Left cardiac atrium (tissue), 4 donors: Measurements from ENCODE around the gene CEP162. TPM values are rescaled to one million over a fixed set of nuclear protein-coding genes. Genes with fewer than 3 reads are reported as not detected.
A peak's percentile ranks its signal among the peaks of the same experiment; 100 is the strongest.
"Not testable (repeated sequence)": the region's sequence is repeated elsewhere in the genome, so short reads cannot be mapped to it uniquely, and the experiment has no call there.

Source experiments
- ATAC-seq, 2 donors: fragments of 200-7000 bp; cut with Tn5 transposase; one replicate each; pipeline ENCODE4 v1.9.1; 2020; ENCODE audit warnings: mild to moderate bottlenecking in 2 of 2, moderate library complexity in 2 of 2
- DNase-seq: peaks from one replicate; pipeline ENCODE4 v3.0.0-alpha.2; 2020
- intact Hi-C, 2 donors: fragments of 100-400 bp; cut with DNase I; formaldehyde crosslinking; loops; one replicate each; pipeline versions ENCODE4 v1.14.1 to v1.15.1; 2022 to 2023
- total RNA-seq, 2 donors: library from RNA; stranded (reverse); fragmentation: NEBNext Ultra II Directional; extraction: Animal tissue kit (Norgen Biotek cat#: 25700); gene quantifications; one replicate each; pipeline ENCODE4 v1.2.1, GENCODE V29; 2021
- donor health status: DM: no; HTN: yes; CAD: no.
- donor health status: DM: no; HTN: yes; CAD: no; lungs with severe emphysema.
- donor health status: DM: yes; HTN: yes; CAD: no.
- donor health status: Dilated cardiomyopathy.

The CEP162 gene
- total RNA-seq, 2 donors from 2014 or later: 5.2 to 5.5 TPM

DNA sequence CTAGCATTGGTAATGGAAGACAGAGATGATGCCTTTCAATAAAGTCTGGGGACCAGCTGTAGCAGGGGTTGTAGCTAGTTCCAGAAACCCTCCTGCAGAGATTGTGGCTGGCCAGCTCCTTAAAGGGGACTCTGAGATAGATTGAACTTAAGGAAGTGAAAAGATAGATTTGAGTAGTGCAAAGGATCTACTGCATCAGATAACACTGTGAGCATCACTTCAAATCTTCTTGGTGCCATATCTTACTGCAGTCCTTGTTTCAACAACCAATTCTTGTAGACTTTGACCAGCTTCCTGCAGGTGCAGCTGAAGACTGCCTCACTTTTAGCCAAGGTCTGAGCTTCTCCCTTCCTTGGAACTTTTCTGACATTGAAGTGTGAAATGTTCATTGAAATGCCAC, 14.8 kb upstream of the CEP162 start:
- intact Hi-C loops: no loop called here
- no peak for DNase-seq
- no peak for ATAC-seq

DNA sequence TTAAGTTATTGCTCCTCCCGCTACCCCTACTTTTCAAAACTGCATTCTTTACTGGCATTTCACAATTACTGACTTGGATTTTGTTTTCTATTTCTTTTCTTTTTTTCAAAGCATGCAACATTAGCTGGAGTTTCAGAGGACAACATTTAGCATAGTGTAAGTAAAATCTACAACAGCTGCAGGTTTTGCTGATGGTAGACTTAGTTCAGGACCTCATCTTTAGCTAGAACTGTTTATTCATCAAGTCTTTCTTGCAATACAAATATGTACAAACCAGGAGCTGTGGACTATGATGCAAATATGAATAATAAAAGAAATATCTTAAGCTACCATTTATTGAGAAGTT, 728 bp upstream of the CEP162 start:
- intact Hi-C loops: loop anchor here in 1 of 2 donors (2.0 kb wide), 1 partner anchor 343 kb away; no protein-coding TSS in a partner anchor
- ATAC-seq (peak in 1 of 2 donors; percentile 3), DNase-seq (no peak)

DNA sequence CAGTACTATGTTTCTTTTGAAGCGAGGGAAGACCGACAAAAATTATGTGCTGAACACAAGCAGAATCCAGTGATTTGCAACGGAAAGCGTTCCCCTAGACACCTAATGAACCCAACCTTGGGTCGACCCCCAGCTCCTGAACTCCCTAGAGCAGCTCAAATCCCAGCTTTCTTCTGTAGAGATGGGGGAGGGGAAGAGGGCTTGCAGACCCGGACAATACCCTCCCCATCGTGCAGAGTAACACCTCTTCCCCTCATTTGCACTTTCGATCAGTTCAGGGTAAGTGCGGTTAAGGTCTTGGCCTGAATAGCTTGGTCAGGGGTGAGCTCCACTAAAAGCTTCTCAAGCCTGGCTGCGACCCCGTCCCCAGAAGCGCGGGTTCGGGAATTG, 404 bp downstream of the CEP162 start:
- peak; percentile 16 to 25 for ATAC-seq
- intact Hi-C loops: no loop called here
- no peak for DNase-seq

DNA sequence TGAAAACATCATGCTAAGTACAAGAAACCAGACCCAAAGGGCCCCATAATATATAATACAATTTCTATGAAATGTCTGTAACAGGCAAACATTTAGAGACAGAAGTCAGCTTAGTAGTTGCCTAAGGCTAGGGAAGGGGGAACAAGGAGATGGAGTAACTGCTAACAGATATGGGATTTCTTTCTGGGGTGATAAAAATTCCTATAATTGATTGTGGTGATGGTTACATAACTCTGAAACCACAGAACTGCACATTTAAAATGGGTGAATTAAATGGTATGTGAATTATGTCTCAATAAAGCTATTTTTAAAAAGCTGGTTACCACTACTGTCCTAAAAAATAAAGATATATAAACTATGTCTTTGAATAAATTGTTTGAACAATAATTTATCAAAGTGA, 3.2 kb downstream of the CEP162 start:
- ATAC-seq: no peak
- intact Hi-C loops: loop anchor here in 1 of 2 donors (5.0 kb wide), 1 partner anchor 337 kb away; no protein-coding TSS in a partner anchor
- DNase-seq: no peak

GRCh38 chr6:84223608-84224007, 3.8 kb downstream of the CEP162 start:
- not testable (repeated sequence) for DNase-seq, ATAC-seq
- intact Hi-C loops: loop anchor here in 1 of 2 donors (5.0 kb wide), 1 partner anchor 336 kb away; no protein-coding TSS in a partner anchor

DNA sequence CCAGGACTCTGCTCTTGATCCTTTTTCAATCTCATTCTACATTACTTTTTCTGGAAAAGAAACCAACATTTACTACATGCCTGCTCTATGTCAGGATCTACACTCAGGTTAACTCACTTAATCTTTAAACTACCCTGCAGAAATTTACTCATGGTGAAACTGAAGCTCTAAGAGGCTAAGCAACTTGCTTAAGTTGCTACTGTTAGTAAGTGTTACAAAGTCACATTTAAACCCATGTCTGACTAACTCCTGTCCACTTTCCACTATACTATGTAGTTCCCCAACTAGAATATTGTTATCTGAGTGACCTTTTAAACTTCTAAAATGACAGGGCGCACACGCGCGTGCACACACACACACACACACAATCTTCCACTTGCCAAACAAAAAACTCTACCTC, 5.0 kb downstream of the CEP162 start:
- intact Hi-C loops: loop anchor here in 1 of 2 donors (5.0 kb wide), 1 partner anchor 335 kb away; no protein-coding TSS in a partner anchor
- DNase-seq: no peak
- no peak for ATAC-seq

DNA sequence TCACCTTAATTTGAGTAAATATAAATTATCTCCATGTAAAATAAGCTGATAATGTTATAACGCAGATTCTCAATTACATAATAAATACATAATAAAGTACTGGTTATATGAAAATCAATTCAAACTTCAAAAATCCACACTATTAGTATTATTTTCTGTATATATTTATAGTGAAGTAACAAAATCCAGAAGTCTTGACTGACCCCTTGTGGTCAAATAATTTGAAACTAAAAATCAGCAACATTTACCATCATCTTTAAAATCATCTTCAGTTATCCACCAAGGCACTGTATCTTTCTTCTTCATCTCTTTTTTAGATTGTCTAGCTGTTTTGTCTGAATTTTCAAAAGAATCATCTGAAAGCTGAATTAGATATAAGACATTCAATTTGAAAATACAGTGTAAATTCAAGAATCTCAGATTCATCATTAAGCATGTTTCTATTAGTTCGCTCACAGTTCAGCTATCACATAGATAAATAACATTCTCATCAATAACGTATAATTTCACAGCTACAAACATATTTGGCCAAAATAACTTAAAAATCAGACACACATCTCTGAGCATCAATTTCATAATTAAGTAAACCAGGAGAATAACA, 6.5 kb downstream of the CEP162 start:
- no peak for DNase-seq
- intact Hi-C loops: loop anchor here (2.0 to 5.0 kb wide), 2 partner anchors 334 to 336 kb away; no protein-coding TSS in a partner anchor
- ATAC-seq: no peak

- no peak for ATAC-seq
- no peak for DNase-seq
- intact Hi-C loops: no loop called here
Measured at GRCh38 chr6:84218091-84218490, 9.4 kb downstream of the CEP162 start.

DNA sequence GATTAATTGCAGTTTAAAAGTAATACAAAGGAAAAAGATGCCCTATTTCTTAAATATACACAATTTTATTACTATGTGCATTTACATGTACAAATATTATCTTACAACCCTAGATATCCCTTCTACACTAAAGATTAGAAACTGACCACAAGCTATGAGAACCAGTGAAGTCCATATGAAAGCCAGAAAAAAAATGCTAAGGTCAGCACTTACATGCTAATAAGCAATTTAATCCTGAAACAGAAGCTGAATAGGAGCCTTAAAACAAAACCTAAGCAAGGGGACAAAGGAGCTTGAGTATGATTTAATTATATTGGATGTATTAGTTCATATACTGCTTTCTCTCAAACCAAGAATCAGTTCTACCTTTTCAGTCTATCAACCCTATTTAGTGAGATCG, 14.2 kb downstream of the CEP162 start:
- intact Hi-C loops: no loop called here
- DNase-seq (no peak), ATAC-seq (no peak)

- intact Hi-C loops: no loop called here
- DNase-seq (no peak), ATAC-seq (no peak)
Measured at GRCh38 chr6:84204011-84204410, 23.4 kb downstream of the CEP162 start.

DNA sequence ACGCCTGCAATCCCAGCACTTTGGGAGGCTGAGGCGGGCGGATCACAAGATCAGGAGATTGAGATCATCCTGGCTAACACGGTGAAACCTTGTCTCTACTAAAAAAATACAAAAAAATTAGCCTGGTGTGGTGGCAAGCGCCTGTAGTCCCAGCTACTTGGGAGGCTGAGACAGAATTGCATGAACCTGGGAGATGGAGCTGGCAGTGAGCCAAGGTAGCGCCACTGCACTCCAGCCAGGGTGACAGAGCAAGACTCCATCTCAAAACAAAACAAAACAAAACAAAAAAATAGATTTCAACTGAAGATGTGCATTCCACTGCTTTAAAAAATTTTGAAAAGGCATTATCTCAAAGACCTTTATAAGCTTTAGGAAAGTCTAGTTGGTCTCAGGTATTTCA, 27.5 kb downstream of the CEP162 start:
- ATAC-seq, intact Hi-C loops: not testable (repeated sequence)

GRCh38 chr6:84197708-84198107, 29.7 kb downstream of the CEP162 start:
- intact Hi-C loops: no loop called here
- no peak for ATAC-seq
- no peak for DNase-seq

More for the DNA sequence above, 27.5 kb downstream of the CEP162 start:
- not testable (repeated sequence) for DNase-seq

- intact Hi-C loops: no loop called here
- DNase-seq (no peak), ATAC-seq (no peak)
Measured at GRCh38 chr6:84193114-84193708, 34.2 kb downstream of the CEP162 start.

DNA sequence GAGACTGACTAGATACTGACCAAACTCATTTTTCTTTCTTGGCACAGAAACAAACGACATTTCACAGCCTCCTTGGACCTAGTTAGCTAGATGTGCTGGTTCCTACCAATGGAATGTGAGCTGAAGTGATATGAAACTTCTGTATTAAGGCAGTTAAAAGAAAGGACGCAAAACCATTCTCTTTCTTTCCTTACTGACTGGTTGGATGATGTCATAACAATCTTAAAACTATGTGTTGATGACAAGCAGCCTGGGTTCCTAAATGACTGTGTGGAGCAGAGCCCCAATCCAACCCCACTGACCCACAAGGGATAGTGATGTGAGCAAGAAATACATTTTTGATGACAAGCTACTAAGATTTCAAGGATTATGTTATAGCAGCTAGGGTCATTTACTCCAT, 35.6 kb downstream of the CEP162 start:
- intact Hi-C loops: no loop called here
- DNase-seq (no peak), ATAC-seq (no peak)

DNA sequence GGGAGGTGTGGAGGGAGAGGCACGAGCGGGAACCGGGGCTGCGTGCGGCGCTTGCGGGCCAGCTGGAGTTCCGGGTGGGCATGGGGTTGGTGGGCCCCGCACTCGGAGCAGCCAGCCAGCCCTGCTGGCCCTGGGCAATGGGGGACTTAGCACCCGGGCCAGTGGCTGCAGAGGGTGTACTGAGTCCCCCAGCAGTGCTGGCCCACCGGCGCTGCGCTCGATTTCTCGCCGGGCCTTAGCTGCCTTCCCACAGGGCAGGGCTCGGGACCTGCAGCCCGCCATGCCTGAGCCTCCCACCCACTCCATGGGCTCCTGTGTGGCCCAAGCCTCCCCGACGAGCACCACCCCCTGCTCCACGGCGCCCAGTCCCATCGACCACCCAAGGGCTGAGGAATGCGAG, 38.1 kb downstream of the CEP162 start:
- intact Hi-C loops, ATAC-seq, DNase-seq: not testable (repeated sequence)

- no peak for ATAC-seq
Measured at GRCh38 chr6:84183430-84183829, 44.0 kb downstream of the CEP162 start.

DNA sequence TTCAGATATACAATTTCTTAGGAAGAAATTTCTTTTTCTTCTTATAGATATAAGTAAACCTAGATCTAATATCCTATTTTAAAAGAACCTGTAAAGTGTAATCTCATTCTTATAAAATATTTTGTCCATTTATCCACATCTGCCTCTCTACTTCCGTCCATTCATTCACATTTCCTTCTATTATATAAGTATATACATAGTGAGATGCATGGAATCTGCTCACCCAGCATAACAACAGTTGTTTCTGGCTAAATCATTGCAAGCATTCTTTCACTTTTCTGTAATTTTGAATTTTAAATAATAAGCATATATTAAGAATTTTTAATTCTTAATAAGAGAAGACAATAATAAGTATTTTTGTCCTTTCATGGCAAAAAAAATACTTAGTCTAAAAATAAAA, 45.4 kb downstream of the CEP162 start:
- DNase-seq (no peak), ATAC-seq (no peak)
- intact Hi-C loops: no loop called here

More at GRCh38 chr6:84183430-84183829, 44.0 kb downstream of the CEP162 start:
- DNase-seq: no peak
- intact Hi-C loops: no loop called here

DNA sequence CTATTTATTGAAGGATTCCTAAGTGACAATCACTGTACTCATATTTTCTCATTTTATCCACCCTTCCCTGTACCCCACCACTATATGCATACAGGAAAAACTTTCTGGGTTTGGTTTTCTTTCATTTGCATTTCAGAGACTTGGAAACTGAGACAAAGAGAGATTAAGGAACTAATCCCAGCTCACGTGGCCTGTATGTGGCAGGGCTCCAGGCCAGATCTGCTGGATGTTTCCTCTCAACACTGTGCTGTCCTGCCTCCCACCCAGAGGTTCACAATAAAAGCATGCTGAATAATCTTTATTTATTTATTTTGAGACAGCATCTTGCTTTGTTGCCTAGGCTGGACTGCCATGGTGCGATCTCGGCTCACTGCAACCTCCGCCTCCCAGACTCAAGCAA, 50.2 kb downstream of the CEP162 start:
- ATAC-seq: no peak
- no peak for DNase-seq
- intact Hi-C loops: no loop called here

- ATAC-seq (no peak), DNase-seq (no peak)
- intact Hi-C loops: no loop called here
Measured at GRCh38 chr6:84172574-84172973, 54.9 kb downstream of the CEP162 start.

- no peak for ATAC-seq
- intact Hi-C loops: no loop called here
- no peak for DNase-seq
Measured at GRCh38 chr6:84172080-84172479, 55.4 kb downstream of the CEP162 start.

DNA sequence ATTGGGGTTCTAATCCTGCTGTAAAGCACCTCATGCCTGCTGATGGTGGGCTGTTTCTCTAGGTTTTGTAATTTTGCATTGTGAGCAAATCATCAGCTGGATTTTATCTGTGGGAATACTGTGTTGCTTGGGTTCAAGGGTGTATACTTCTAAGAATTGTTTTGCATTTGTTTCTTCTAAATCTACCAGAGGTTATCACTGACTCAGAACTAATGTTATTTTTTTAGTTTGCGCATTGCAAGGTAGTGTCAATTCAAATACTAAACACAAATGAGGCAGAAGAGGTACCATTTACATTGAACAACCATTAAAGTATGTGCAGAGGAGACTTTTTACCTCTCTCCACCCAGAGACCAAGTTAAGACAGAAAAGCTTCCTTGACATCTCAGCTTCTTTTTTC, 60.0 kb downstream of the CEP162 start:
- intact Hi-C loops: no loop called here
- DNase-seq (no peak), ATAC-seq (no peak)
